HL-60/S4 treated with phorbol 12-myristate 13-acetate at 8.2 ng/mL for 4 days and 3 days (cell line): ENCODE data around the gene BRD2.

Experiments
- in situ Hi-C: fragments of 300-500 bp; cut with MboI; formaldehyde crosslinking; loops from 2 replicates; pipeline ENCODE4 v1.15.0; 2022; ENCODE audit warnings: low sequenced_read_pairs

The BRD2 gene

GRCh38 chr6:32971242-32971580 lies 2.8 kb downstream of the BRD2 start:
- in situ Hi-C loops = no loop called here

- in situ Hi-C loops = no loop called here
Measured at GRCh38 chr6:32971581-32972352, 3.4 kb downstream of the BRD2 start.

- in situ Hi-C loops = no loop called here
Measured at GRCh38 chr6:32972353-32973143, 4.2 kb downstream of the BRD2 start.

- in situ Hi-C loops = no loop called here
Measured at GRCh38 chr6:32973144-32974015, 5.0 kb downstream of the BRD2 start.

GRCh38 chr6:32974016-32974333 lies 5.6 kb downstream of the BRD2 start:
- in situ Hi-C loops = no loop called here

- in situ Hi-C loops = loop anchor here (25.0 kb wide), 1 partner anchor 87 kb away; no protein-coding TSS in a partner anchor
Measured at GRCh38 chr6:32974541-32975308, 6.3 kb downstream of the BRD2 start.

- in situ Hi-C loops = loop anchor here (25.0 kb wide), 1 partner anchor 89 kb away; no protein-coding TSS in a partner anchor
Measured at GRCh38 chr6:32975886-32976285, 7.5 kb downstream of the BRD2 start.

GRCh38 chr6:32976334-32977069 lies 8.1 kb downstream of the BRD2 start:
- in situ Hi-C loops = loop anchor here (25.0 kb wide), 1 partner anchor 89 kb away; no protein-coding TSS in a partner anchor

GRCh38 chr6:32977272-32977952 lies 9.0 kb downstream of the BRD2 start:
- in situ Hi-C loops = loop anchor here (25.0 kb wide), 1 partner anchor 90 kb away; no protein-coding TSS in a partner anchor

GRCh38 chr6:32977953-32978324 lies 9.5 kb downstream of the BRD2 start:
- in situ Hi-C loops = loop anchor here (25.0 kb wide), 1 partner anchor 91 kb away; no protein-coding TSS in a partner anchor

- in situ Hi-C loops = loop anchor here (25.0 kb wide), 1 partner anchor 93 kb away; no protein-coding TSS in a partner anchor
Measured at GRCh38 chr6:32979720-32980487, 11.5 kb downstream of the BRD2 start.

- in situ Hi-C loops = loop anchor here (25.0 kb wide), 1 partner anchor 93 kb away; no protein-coding TSS in a partner anchor
Measured at GRCh38 chr6:32980488-32981038, 12.2 kb downstream of the BRD2 start.

- in situ Hi-C loops = loop anchor here (25.0 kb wide), 1 partner anchor 95 kb away; no protein-coding TSS in a partner anchor
Measured at GRCh38 chr6:32982084-32982701, 13.8 kb downstream of the BRD2 start.

- in situ Hi-C loops = loop anchor here (25.0 kb wide), 1 partner anchor 96 kb away; no protein-coding TSS in a partner anchor
Measured at GRCh38 chr6:32982702-32983492, 14.5 kb downstream of the BRD2 start.

- in situ Hi-C loops = loop anchor here (25.0 kb wide), 1 partner anchor 96 kb away; no protein-coding TSS in a partner anchor
Measured at GRCh38 chr6:32983493-32983848, 15.1 kb downstream of the BRD2 start.

- in situ Hi-C loops = loop anchor here (25.0 kb wide), 1 partner anchor 97 kb away; no protein-coding TSS in a partner anchor
Measured at GRCh38 chr6:32983964-32984621, 15.7 kb downstream of the BRD2 start.
